ENCODE data around the gene NEMP2. TPM values are rescaled to one million over a fixed set of nuclear protein-coding genes. Genes with fewer than 3 reads are reported as not detected.

Gene NEMP2
- total RNA-seq, 6 donors from 2014 or later = 2.6 to 7.4 (median 4.3) TPM

DNA sequence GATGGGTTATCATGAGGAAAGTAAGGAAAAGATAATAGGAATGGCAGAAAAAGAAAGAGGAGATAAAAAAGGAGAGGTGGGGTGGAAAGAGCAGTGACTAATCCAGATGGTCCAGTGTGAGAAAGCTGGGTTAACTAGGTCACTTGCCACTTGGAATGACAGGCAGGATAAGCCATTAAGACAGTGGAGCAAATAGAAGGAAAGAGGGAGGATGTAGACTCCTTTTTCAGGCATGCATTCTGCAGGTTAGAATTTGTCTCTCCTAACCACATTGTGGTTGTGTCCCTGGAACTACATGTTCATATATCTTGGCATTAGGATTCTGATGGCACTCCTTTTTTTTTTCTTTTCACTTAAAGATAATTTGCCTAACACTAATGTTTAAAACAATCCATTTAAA, 13.4 kb upstream of the NEMP2 start:
- no peaks in the 10 kb centered on the region for H3K4me1 ChIP-seq
- no peak overlapping the region for H3K27ac ChIP-seq
- no peak overlapping the region for H3K4me3 ChIP-seq
- no peaks in the 10 kb centered on the region for H3K27me3 ChIP-seq
- no peaks in the 10 kb centered on the region for H3K36me3 ChIP-seq
- ATAC-seq (ENCODE audit: low FRiP score in 2 of 2) (no peak), DNase-seq (no peak)
- no peaks in the 10 kb centered on the region for H3K9me3 ChIP-seq
- TF ChIP-seq POLR2A (IDR thresholded peaks at IDR 0.05) (no peak), POLR2AphosphoS5 (IDR thresholded peaks at IDR 0.05) (no peak), EP300 (IDR thresholded peaks at IDR 0.05) (no peak)
- TF ChIP-seq, protein P1, sequence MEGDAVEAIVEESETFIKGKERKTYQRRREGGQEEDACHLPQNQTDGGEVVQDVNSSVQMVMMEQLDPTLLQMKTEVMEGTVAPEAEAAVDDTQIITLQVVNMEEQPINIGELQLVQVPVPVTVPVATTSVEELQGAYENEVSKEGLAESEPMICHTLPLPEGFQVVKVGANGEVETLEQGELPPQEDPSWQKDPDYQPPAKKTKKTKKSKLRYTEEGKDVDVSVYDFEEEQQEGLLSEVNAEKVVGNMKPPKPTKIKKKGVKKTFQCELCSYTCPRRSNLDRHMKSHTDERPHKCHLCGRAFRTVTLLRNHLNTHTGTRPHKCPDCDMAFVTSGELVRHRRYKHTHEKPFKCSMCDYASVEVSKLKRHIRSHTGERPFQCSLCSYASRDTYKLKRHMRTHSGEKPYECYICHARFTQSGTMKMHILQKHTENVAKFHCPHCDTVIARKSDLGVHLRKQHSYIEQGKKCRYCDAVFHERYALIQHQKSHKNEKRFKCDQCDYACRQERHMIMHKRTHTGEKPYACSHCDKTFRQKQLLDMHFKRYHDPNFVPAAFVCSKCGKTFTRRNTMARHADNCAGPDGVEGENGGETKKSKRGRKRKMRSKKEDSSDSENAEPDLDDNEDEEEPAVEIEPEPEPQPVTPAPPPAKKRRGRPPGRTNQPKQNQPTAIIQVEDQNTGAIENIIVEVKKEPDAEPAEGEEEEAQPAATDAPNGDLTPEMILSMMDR (IDR thresholded peaks at IDR 0.05) = no peak

DNA sequence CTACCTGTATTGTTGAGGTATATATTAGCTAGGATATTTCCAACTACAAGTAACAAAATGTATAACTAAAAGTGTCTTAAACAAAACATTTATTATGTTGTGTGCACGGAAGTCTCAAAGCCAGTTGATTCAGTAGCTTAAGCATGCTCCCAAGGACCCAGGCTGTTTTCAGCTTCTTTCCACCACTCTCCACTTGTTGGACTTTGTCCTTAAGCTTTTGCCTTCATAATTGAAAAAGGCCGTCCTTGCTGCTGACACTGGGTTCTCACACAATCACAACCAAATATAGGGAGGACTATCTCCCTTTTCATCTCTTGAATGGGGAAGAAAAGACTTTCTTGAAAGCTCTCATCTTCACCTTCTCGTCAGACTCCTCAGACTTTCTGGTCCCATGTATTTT, 12.2 kb upstream of the NEMP2 start:
- H3K4me1 ChIP-seq = no peaks in the 10 kb centered on the region
- WGBS, 2 donors = 89 to 92% methylated on average over 3 of the region's 3 CpGs
- H3K9me3 ChIP-seq = peaks cover 0 to under 1% (median 0%) of the 10 kb centered on the region in 4 donors
- DNase-seq (no peak), ATAC-seq (ENCODE audit: low FRiP score in 2 of 2) (no peak)
- no peaks in the 10 kb centered on the region for H3K27me3 ChIP-seq
- no peak for TF ChIP-seq POLR2A (IDR thresholded peaks at IDR 0.05)
- no peak for TF ChIP-seq POLR2AphosphoS5 (IDR thresholded peaks at IDR 0.05)
- TF ChIP-seq, protein P1 (IDR thresholded peaks at IDR 0.05) = no peak
- TF ChIP-seq EP300 (IDR thresholded peaks at IDR 0.05) = no peak
- no peak overlapping the region for H3K4me3 ChIP-seq
- H3K36me3 ChIP-seq = no peaks in the 10 kb centered on the region
- H3K27ac ChIP-seq = no peak overlapping the region

DNA sequence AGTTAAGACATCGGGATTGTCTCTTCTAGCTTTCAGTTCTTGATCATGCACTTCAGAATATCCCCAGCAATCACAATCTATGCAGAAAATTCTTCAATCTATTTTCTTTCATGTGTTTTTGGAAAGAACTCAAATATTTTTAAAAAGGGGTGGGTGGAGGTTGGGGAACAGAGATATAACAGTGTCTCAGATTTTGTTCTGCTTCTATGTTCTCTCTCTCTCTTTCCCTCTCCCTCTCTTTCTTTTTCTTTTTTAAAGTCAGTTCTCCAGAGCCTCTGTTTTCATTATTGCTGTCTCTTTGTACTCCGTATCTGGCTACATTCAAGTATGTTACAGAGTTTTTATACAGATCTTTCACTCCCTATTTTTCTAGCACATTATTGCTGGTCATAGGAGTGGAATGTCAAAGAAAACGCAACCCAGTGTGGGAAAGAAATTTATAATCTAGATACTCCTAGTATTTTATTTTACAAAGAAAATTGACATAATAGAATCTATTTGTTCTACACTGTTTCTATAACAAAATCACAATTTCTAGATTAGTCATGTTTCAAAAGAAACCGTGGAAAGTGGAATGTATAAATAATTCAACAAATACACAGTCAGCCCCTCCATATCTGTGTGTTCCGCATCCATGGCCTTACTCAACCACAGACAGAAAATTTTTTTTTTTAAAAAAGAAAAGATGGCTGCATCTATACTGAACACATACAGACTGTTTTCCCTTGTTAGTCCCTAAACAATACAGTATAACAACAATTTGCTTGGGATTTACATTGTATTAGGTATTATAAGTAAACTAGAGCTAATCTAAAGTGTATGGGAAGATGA, 11.2 kb upstream of the NEMP2 start:
- no peaks in the 10 kb centered on the region for H3K27me3 ChIP-seq
- peak overlapping the region in 1 of 4 donors; percentile 7 for H3K4me3 ChIP-seq
- ATAC-seq (ENCODE audit: low FRiP score in 2 of 2) (peak in 1 of 2 donors; percentile 36), DNase-seq (no peak)
- H3K9me3 ChIP-seq = peaks cover 0 to 9% (median 2%) of the 10 kb centered on the region in 4 donors
- no peak for TF ChIP-seq EP300 (IDR thresholded peaks at IDR 0.05)
- no peak for TF ChIP-seq POLR2AphosphoS5 (IDR thresholded peaks at IDR 0.05)
- TF ChIP-seq, protein P1 (IDR thresholded peaks at IDR 0.05) = no peak
- no peak for TF ChIP-seq POLR2A (IDR thresholded peaks at IDR 0.05)
- H3K27ac ChIP-seq = no peak overlapping the region
- WGBS, 2 donors = 83 to 88% methylated on average over 5 of the region's 5 CpGs
- no peaks in the 10 kb centered on the region for H3K36me3 ChIP-seq
- no peaks in the 10 kb centered on the region for H3K4me1 ChIP-seq

DNA sequence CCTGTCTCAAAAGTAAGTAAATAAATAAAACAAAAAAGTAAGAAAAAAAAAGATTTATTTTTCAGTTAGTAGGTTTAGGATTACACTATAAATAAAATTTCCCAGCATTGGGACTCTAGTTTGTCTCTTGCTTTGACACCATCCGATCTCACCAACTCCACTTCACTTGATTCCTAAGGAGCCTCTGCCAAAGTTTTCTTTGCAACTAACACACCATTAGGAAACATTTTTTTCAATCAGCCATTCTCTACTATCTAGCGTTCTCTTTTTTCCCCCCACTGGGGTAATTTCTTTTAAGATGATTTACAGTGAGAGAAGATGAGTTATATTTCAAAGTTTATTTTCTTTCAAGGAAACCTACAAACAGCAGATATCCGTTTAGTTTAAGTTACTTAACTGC, 10.6 kb upstream of the NEMP2 start:
- peak overlapping the region in 1 of 4 donors; percentile 7 for H3K4me3 ChIP-seq
- TF ChIP-seq, protein P1 (IDR thresholded peaks at IDR 0.05) = no peak
- TF ChIP-seq POLR2A (IDR thresholded peaks at IDR 0.05) (no peak), EP300 (IDR thresholded peaks at IDR 0.05) (no peak), POLR2AphosphoS5 (IDR thresholded peaks at IDR 0.05) (no peak)
- ATAC-seq (ENCODE audit: low FRiP score in 2 of 2) (no peak), DNase-seq (no peak)
- WGBS, 2 donors = 65 to 67% methylated on average over 3 of the region's 3 CpGs
- H3K27ac ChIP-seq = no peak overlapping the region
- H3K4me1 ChIP-seq = no peaks in the 10 kb centered on the region
- no peaks in the 10 kb centered on the region for H3K27me3 ChIP-seq
- no peaks in the 10 kb centered on the region for H3K36me3 ChIP-seq
- H3K9me3 ChIP-seq = peaks cover 5 to 14% (median 7%) of the 10 kb centered on the region in 4 donors

DNA sequence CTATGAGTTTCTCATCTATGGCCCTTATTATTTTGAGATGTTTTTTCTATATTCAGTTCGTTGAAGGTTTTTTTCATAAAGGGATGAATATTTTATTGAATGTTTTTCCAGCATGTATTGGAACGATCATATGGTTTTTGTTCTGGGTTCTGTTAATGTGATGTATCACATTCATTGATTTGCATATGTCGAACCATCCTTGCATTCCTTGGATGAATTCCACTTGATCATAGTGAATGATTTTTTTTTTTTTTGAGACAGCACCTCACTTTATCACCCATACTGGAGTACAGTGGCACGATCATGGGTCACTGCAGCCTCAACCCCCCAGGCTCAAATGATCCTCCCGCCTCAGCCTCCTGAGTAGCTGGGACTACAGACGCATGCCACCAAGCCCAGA, 5.5 kb upstream of the NEMP2 start:
- Histone ChIP-seq H3K36me3 (no peaks in the 10 kb centered on the region), H3K27me3 (no peaks in the 10 kb centered on the region), H3K4me1 (peaks cover 0 to 12% (median 6%) of the 10 kb centered on the region in 4 donors), H3K27ac (no peak overlapping the region), H3K9me3 (peaks cover 8 to 20% (median 16%) of the 10 kb centered on the region in 4 donors), H3K4me3 (no peak overlapping the region)
- TF ChIP-seq, protein P1 (IDR thresholded peaks at IDR 0.05) = no peak
- TF ChIP-seq EP300 (IDR thresholded peaks at IDR 0.05) (no peak), POLR2AphosphoS5 (IDR thresholded peaks at IDR 0.05) (no peak), POLR2A (IDR thresholded peaks at IDR 0.05) (no peak)
- ATAC-seq (ENCODE audit: low FRiP score in 2 of 2) (no peak), DNase-seq (no peak)
- WGBS, 2 donors = 90 to 98% methylated on average over 6 of the region's 6 CpGs
